ENCODE measurements around the gene HAUS7. TPM values are rescaled to one million over a fixed set of nuclear protein-coding genes. Genes with fewer than 3 reads are reported as not detected.

The HAUS7 gene
- total RNA-seq, 1 experiment from 2014 or later: 28.9 TPM

GRCh38 chrX:153465691-153466380 is 4.5 kb downstream of the HAUS7 start:
- no peak overlapping the region for H3K4me2 ChIP-seq (ENCODE audit: low read length)
- RAD21 ChIA-PET (ENCODE audit: low non-redundant PET in 1 of 2, low total read pairs in 2 of 2, uncharacterized antibody in 2 of 2, unreplicated experiment in 2 of 2): no interaction called here
- no peaks in the 10 kb centered on the region for H3K36me3 ChIP-seq (ENCODE audit: control insufficient read depth in 1 of 2, insufficient read depth in 2 of 2, low read length in 2 of 2)
- ATAC-seq (no peak), DNase-seq (ENCODE audit: low read depth, low spot score) (no peak)
- H3K27ac ChIP-seq (ENCODE audit: low read depth, low read length): no peak overlapping the region
- H4K20me1 ChIP-seq (ENCODE audit: insufficient read depth): no peaks in the 10 kb centered on the region
- no peaks in the 10 kb centered on the region for H3K9me2 ChIP-seq (ENCODE audit: insufficient read depth)
- no peak overlapping the region for H3K4me3 ChIP-seq (replicated peaks in 1 of 2; ENCODE audit: low read depth in 1 of 2, low read length in 2 of 2)
- intact Hi-C loops (cut with micrococcal nuclease): no loop called here
- CTCF ChIA-PET: no interaction called here
- no peaks in the 10 kb centered on the region for H3K9me3 ChIP-seq (ENCODE audit: control insufficient read depth in 1 of 2, insufficient read depth in 1 of 2, low read depth in 1 of 2, low read length in 2 of 2)
- POLR2A ChIA-PET: no interaction called here
- H2AFZ ChIP-seq (ENCODE audit: low read depth, low read length, poor library complexity, severe bottlenecking): no peak overlapping the region
- BruUV-seq (replicated peaks): no TSS peak
- no peaks in the 10 kb centered on the region for H3K27me3 ChIP-seq (ENCODE audit: insufficient read depth, low read length)
- TF ChIP-seq EGR1 (IDR thresholded peaks at IDR 0.05; ENCODE audit: low read depth) (no peak), ZBTB33 (IDR thresholded peaks at IDR 0.05; ENCODE audit: extremely low read depth, insufficient replicate concordance, low read length) (no peak), ATF3 (IDR thresholded peaks at IDR 0.05) (no peak), JUND (IDR thresholded peaks at IDR 0.05) (no peak), REST (IDR thresholded peaks at IDR 0.05; ENCODE audit: low read depth) (no peak), SP1 (IDR thresholded peaks at IDR 0.05; ENCODE audit: low read depth) (no peak), EZH2phosphoT487 (IDR thresholded peaks at IDR 0.05; ENCODE audit: borderline replicate concordance) (no peak), CTCF (IDR thresholded peaks at IDR 0.05 in 2 of 3, conservative IDR thresholded peaks at IDR 0.05 in 1 of 3; ENCODE audit: borderline replicate concordance in 1 of 3, insufficient read depth in 1 of 3, low read depth in 2 of 3, low read length in 2 of 3) (no peak), YY1 (IDR thresholded peaks at IDR 0.05; ENCODE audit: extremely low read depth, insufficient replicate concordance, low read depth, low read length) (no peak), ELF1 (IDR thresholded peaks at IDR 0.05; ENCODE audit: borderline replicate concordance, low read depth) (no peak), EZH2 (IDR thresholded peaks at IDR 0.05) (no peak), MAX (IDR thresholded peaks at IDR 0.05) (no peak), RAD21 (IDR thresholded peaks at IDR 0.05; ENCODE audit: low read depth) (no peak), POLR2A (IDR thresholded peaks at IDR 0.05; ENCODE audit: borderline replicate concordance, extremely low read depth, insufficient read depth, insufficient read length) (no peak), ZNF274 (IDR thresholded peaks at IDR 0.05; ENCODE audit: low read depth, low read length) (no peak), SIN3A (IDR thresholded peaks at IDR 0.05; ENCODE audit: low read depth) (no peak)
- peaks cover 8% of the 10 kb centered on the region for H3K79me2 ChIP-seq (ENCODE audit: insufficient read depth, low read length)
- no peak overlapping the region for H3K9ac ChIP-seq (ENCODE audit: low read length)
- no peaks in the 10 kb centered on the region for H3K4me1 ChIP-seq (ENCODE audit: control insufficient read depth in 1 of 2, insufficient read depth in 2 of 2, low read length in 2 of 2)

Measured in HCT116 (cell line).